NCI-H146 treated with DMSO at 0.1 percent for 48 hours (cell line): Measurements from ENCODE around the gene SFI1.
A peak's percentile ranks its signal among the peaks of the same experiment; 100 is the strongest.
"Not testable (repeated sequence)": the region's sequence is repeated elsewhere in the genome, so short reads cannot be mapped to it uniquely, and the experiment has no call there.

ENCODE experiments used
- DNase-seq: peaks from one replicate; lab custom pipeline; 2025; ENCODE audit not compliant: unreplicated experiment; lab: John Stamatoyannopoulos, UW

Gene SFI1

DNA sequence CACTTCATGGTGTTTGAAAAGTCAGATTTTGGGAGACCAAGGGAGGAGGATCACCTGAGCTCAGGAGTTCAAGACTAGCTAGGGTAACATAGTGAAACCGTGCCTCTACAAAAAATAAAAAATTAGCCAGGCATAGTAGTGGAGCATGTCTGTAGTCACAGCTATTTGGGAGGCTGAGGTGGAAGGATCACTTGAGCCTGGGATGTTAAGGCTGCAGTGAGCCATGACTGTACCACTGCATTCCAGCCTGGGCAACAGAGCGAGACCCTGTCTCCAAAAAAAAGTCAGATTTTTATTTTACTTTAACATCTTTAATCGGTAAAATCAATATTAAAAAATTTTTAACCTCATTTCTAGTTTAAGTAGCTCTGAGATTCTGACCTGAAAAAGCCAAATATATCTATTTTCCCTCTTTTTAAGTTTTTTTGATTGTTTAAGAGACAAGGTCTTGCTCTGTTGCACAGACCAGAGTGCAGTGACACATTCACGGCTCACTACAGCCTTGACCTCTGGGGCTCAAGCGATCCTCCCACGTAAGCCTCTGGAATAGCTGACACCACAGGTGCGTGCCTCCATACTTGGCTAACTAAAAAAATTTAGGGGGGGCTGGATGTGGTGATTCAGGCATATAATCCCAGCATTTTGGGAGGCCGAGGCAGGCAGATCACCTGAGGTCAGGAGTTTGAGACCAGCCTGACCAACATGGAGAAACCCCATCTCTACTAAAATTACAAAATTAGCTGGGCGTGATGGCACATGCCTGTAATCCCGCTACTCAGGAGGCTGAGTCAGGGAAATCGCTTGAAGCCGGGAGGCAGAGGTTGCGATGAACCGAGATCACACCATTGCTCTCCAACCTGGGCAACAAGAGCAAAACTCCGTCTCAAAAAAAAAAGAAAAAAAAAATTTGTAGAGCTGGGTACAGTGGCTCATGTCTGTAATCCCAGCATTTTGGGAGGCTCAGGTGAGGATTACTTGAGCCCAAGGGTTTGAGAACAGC lies 48.4 kb downstream of the SFI1 start:
- DNase-seq = no peak

DNA sequence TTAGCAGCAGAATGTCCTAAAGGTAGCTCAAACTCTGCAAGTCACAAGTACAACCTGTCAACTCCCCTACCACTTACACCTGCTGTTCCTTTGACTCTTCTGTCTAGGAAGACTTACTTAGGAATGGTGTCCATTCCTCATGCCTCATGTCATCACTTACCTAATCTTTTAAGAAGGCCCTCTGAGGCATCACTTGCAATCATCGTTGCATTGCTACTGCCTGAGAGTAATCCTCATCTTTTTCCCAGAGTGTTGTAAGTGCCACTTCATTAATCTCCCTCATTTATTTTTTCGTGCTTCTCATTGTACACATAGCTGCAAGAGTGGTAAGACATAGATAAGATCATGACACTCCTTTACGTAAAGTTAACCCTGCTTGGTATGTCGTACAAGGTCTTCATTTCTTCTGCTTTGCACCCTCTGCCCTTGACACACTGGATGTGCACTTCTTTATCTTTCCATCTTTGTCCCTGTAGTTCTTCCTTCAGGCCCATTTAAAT lies 54.6 kb downstream of the SFI1 start:
- no peak for DNase-seq

DNA sequence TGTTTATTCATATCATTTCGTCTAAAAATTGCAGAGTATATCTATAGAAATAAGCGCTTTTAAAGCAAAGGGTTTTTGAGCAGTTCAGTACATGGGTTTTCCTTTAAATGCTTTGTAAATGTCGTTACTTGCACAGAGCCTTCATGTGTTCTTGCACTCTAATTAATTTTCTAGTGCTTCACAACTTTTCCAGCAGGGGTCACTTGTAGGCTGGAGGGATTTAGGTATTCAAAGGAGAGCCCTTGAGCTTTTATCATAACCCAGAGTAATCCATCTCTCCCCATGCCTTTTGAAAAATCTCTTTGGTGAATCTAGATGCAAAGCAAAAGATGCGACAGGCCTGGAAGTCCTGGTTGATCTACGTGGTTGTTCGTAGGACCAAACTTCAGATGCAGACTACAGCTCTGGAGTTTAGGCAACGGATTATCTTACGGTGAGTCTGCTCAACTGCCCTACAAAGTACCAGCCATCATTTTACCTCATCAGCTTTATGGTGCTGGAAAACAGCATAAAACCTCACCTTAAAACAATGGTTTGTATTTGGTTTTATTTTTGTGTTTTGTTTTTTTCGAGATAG lies 60.4 kb downstream of the SFI1 start:
- no peak for DNase-seq

DNA sequence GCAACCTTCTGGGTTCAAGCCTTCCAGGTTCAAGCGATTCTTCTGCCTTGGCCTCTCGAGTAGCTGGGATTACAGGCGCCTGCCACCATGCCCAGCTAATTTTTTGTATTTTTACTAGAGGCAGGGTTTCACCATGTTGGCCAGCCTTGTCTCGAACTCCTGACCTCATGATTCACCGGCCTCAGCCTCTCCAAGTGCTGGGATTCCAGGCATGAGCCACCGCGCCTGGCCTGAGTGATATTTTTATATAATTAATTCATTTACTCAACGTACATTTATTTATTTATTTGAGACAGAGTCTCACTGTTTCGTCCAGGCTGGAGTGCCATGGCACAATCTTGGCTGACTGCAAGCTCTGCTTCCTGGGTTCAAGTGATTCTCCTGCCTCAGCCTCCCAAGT lies 62.2 kb downstream of the SFI1 start:
- DNase-seq = not testable (repeated sequence)

DNA sequence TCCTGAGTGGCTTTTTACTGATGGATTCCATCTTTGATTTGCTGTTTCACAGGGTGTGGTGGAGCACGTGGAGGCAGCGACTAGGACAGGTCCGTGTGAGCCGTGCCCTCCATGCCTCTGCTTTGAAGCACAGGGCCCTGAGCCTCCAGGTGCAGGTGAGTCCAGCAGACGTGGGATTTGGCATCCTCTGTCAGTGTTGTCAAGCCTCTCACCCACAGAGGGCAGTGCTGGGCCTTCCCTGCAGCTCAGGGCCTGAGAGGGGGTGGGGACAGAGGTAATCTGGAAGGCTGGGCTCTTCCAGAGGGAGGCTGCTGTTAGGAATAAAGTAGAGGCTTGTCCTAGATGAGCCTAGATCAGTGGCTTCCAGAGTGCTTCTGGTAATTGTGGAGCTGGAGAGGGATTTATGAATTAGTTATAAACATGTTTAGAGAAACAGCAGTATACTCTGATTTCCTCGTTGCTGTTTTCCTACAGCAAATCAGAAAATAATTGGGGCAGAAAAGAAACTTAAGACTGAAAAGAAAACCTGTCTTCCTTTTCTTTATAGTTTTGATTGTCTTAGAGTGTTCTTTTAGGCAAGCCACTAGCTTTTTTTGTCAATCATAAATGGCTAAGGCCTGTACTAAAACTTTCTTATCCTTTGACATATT lies 65.0 kb downstream of the SFI1 start:
- peak; percentile 43 for DNase-seq

DNA sequence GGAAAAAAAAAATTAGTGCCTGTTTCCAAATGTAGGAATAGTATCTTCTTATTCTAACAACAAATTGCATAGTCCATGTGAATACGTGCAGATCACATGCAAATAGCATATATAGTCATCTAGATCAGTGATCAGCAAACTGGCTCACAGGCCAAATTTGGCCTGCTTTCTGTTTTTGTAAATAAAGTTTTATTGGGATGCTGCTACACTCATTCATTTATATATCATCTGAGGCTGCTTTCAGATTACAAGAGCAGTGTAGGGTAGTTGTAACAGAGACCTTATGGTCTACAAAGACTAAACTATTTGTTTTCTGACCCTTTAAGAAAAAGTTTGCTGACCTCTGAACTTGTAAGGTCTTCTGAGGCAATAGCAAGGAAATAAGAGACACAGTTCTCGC lies 65.6 kb downstream of the SFI1 start:
- DNase-seq = no peak

DNA sequence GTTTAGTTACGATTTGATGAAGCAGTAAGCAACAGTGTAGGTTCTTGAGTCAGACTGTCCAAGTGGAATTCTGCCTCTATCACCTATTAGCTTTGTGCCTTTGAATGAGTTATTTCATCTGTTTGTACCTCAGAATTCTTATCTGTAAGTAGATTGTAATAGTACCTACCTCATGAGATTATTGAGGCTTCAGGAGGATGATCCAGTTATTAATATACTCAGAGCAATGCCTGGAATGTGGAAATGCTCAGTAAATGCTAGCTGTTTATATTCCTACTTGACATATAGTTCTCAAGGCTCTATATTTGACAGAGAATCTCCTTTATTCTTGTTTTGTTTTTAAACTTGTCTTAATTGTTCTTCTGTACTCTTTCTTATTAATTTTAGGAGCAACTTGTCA lies 70.1 kb downstream of the SFI1 start:
- no peak for DNase-seq

DNA sequence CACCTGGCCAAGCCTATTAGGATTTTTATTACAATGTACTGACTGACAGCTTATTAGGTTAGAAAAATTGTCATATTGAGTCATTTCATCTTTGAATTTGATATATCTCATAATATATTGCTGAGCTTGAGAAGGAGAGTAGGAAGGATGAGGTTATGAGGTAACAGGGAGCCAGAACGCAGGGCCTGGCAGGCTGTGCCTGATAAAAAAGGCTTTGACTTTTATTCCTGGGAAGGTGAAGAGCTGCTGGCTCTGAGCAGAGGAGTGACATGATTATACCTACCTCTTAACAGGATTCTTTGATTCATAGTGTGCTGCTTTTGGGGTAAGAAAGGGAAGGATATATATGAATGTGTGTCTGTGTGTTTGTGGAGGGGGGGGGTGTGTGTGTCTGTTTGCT lies 70.9 kb downstream of the SFI1 start:
- DNase-seq = no peak

DNA sequence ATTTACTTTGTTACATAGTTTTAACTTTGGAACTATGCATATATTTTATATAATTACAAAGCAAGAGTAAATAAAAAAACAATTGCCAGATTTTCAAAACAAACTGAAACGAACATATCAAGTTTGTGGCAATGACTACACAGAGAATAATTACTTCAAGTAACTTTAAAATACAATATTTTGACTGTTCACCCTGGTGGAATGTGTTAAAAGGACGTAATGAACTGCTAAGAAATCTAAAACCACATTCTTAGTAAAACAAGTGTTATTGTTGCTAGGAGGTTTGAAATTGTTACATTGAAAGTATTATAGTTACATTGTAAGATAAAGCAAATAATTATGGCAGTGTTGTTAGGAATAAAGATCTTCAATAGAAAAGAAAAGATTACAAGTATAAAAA lies 71.4 kb downstream of the SFI1 start:
- DNase-seq = no peak

DNA sequence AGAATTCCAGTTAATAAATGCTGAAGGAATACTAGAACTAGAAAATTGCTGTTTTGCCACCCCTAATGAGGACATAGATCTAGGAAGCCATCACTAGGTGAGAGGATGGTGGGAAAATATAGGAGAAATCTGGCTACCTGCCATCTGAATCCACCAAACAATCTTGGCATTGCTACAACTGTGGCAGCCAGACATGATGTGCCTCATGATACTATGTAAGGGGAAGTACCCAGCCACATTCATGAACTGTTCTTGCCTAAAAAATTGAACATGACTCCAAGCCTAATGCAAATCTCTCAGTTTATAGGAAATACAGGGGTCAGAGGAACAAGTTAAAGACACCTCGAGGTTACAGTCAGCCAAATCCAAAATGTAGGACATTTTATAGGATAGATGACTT lies 72.8 kb downstream of the SFI1 start:
- DNase-seq = no peak

DNA sequence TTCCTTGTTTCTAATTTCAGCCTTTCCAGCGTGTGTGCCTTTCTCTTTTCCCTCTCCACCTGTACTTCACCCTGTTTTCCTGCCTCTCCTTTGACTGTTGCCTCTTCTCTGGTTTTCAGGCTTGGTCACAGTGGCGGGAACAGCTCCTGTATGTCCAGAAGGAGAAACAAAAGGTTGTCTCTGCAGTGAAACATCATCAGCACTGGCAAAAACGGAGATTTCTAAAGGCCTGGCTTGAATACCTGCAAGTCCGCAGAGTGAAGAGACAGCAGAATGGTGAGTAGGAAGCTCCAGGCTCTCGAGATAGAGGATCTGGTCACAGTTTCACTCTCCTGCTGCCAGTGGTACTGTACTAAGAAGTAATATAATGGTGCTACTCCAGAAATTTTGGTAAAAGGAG lies 76.6 kb downstream of the SFI1 start:
- no peak for DNase-seq

DNA sequence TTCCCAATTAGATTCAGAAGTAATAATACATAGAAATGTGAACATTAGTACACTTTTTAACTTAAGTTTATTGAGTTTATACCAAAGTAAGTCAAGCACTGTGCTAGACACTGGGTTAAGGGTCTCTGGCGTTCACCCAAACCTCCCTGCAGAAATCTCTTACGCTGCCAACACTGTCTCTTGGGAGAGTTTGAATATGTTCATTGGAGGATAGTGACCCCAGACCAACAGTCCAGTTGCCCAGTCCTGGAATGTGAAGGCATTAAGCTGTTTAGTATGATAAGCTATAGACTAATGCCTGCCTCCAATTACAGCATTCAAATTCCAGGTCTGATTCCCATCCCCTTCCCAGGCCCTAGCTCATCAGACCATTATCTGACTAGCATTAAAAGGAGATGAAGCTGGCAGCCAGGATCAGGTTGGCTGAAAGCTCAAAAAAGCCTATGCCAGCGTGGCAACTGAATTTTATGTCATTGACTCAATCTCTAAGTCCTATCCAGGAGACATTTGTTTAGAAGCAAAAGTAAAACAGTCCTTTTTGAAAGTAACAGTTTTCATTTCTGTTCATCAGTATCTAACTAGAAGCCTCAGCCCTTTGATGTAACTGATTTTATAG lies 77.8 kb downstream of the SFI1 start:
- DNase-seq = no peak

DNA sequence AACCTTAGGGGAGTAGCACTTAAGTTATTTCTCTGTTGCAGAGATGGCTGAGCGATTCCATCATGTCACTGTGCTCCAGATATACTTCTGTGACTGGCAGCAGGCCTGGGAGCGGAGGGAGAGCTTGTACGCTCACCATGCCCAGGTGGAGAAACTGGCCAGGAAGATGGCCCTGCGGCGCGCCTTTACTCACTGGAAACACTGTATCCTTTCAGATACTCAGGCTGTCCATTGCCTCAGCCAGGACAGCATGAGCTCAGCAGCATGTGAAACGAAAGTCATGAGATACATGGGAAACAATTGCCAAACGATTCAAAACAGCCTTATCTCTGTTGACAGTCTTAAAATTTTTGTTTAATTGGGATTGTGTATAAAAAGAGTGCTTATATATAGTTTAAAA lies 78.9 kb downstream of the SFI1 start:
- DNase-seq = no peak

DNA sequence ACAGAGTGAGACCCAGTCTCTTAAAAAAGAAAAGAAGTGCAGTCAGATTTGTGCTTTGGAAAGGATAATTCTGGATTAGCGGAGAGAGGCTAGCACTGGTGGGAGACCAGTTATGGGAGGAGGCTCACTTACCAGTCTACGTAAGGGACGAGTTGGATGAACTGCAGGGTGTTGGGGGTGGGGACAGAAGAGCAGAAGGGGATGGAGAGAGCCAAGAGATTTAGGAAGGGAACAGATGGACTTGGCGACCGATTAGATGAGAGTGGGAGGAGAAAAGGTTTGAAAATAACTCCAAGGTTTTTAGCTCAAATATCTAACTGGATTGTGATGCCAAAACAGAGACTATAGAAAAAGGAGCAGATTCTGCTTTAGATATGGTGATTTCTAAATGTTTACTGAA lies 81.4 kb downstream of the SFI1 start:
- no peak for DNase-seq

DNA sequence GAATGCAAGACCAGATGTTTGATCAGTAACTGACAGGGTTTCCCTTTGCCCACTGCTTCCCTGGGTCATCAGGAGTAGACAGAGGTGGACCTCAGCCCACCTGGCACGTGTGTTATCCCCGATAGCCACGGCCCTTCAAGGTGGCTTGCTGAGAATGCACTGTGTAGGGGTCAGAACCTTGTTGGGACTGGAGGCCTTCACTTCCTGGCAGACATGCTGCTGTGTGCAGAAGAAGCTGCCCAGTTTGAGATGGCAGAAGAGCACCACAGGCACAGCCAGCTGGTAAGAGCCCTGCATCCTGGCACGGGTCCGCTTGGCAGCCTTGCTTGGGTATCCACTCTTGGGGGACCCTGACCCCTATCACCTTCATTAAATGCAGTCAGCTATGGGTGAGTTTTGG lies 81.8 kb downstream of the SFI1 start:
- no peak for DNase-seq

DNA sequence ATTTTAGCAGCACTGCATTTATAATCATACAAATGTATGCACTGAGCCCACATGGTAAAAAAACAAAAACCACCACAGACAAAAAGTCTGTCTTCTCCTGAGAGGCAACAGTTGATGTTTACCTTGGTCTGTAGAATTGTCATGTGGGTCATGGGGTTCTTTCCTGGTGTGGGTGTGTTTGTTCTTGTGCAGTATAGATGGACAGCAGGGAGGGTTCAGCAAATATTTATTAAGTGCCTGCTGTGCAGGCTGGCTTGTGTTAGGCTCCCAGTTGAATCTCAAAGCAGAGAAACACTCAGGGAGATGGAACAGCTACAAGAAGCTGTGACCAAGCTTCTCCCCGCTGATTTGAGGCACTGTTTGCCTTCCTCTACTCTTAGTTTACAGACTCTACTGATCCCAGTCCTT lies 83.5 kb downstream of the SFI1 start:
- DNase-seq = peak; percentile 96

DNA sequence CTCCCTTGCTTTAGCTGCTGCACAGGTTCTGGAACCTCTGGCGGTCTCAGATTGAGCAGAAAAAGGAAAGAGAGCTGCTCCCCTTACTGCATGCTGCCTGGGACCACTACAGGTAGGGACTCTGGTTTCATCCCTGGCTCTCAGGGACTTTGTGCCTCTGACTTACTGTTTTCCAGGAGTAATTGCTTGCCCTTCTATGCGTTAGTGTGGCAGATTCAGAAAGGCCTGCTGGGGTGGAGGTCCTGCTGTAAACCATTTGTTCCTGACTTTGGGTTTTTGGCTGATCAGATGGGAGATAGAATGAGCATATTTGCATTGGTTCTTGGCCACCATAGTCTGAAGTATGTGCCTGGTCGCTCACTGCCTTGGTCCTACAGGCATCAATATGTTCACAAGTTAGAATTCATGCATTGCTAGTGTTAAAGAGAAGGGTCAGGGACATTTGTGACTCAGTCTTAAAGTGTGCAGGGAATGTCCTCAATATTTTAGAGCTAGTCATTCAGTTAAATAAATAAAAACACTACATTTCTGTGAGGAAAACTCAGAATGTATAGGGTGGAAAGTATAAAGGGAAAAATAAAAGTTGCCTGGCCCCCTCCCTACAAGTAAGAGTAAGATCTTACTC lies 87.6 kb downstream of the SFI1 start:
- DNase-seq = no peak

DNA sequence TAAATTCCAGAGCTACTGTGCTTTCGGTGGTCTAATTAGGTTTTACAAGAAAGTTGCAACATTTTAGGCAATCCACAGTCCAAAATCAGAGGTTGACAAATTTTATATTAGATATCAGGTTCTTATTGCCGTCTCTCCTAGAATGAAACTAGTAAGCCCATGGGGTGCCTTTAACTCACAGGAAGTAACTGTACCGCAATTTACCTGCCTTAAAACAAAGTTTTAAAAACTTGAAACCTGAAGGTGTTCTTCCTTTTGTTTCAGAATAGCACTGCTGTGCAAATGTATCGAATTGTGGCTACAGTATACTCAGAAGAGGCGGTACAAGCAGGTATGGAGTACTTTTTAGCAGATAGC lies 88.4 kb downstream of the SFI1 start:
- DNase-seq = no peak

DNA sequence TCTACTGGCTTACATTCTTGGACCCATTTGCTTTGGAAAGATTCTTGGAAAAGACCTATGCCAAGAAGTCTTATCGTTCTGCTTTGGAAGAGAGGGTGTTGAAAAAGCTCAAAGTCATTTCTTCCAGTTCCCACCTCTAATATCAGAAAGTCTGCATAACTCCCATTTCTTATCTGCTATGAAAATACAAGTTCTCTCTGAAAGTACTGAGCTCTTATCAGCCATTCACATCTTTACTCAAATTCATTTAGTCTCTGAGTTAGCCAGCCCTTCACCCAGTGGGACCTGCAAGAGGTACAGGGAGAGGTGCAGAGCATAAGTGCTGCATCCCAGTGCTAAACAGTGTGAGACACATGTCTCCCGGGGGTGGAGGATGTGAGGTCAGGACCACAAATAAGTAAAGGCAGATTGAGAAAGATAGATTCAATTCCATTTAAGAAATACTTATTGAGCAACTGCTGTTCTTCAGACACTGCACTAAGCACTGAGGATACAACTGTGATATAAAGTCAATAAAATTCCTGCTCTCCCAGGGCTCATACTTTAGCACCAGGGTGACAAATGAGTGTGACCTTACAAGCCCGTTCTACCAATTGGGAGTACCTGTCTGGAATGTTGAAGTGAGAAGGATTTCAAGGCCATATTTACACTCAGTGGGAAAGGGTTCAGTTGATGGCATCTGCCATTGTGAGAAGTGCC lies 89.0 kb downstream of the SFI1 start:
- no peak for DNase-seq

DNA sequence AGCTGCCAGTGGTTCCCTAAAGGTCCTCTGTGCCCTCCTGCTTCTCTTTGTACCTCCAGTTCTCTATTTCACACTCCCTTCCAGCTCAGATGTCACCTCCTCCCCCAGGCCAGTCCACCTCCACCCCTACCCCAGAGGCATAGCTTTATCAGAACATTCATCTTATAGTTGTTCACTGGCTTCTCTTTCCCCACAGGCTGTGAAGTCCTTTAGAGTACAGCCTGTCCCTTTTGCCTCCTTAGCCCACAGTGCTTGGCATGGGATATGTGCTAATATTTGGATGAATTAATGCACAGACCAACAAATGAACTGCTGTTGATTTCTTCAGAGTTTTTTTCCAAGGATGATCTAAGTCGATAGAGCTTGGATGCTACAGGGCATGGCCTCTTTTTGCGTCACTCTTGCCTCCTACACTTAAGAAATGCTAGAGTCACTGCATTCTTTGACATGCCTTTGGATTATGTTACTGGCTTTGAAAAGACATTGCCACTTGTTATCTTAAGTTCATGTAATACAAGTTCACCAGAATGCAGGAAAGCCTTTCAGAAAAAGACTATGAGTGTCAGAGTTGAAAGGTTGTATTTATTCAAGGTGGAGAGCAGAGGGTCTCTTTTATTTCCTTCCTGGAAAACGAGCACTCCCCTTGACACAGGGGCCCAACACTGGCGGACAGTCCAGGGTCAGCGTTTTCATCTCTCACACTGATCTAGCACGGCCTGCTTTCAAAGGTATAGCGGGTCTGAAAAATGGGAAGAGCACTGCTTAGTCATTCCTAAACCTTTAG lies 90.0 kb downstream of the SFI1 start:
- no peak for DNase-seq
